SW 1271 (cell line): Measurements from ENCODE around the gene PLCL2.
"Not testable (repeated sequence)": the region's sequence is repeated elsewhere in the genome, so short reads cannot be mapped to it uniquely, and the experiment has no call there.

Experiments used
- DNase-seq, 2 experiments: peaks; one replicate each; lab custom pipeline; 2025; lab: John Stamatoyannopoulos, UW

Gene PLCL2

GRCh38 chr3:17119201-17120072 is 234.7 kb downstream of the PLCL2 start:
- DNase-seq = no peak

GRCh38 chr3:17120115-17120514 is 235.4 kb downstream of the PLCL2 start:
- no peak for DNase-seq

- no peak for DNase-seq
These were observed 236.6 kb downstream of the PLCL2 start for GRCh38 chr3:17121336-17121735.

GRCh38 chr3:17122758-17123157 is 238.0 kb downstream of the PLCL2 start:
- no peak for DNase-seq

- DNase-seq = no peak
These were observed 241.1 kb downstream of the PLCL2 start for GRCh38 chr3:17125738-17126442.

- DNase-seq = not testable (repeated sequence)
These were observed 243.9 kb downstream of the PLCL2 start for GRCh38 chr3:17128671-17129070.

GRCh38 chr3:17129556-17129955 is 244.8 kb downstream of the PLCL2 start:
- no peak for DNase-seq

- DNase-seq = no peak
These were observed 246.2 kb downstream of the PLCL2 start for GRCh38 chr3:17130956-17131355.

GRCh38 chr3:17132286-17133115 is 247.7 kb downstream of the PLCL2 start:
- no peak for DNase-seq

- no peak for DNase-seq
These were observed 249.1 kb downstream of the PLCL2 start for GRCh38 chr3:17133632-17134545.

GRCh38 chr3:17135696-17136095 is 250.9 kb downstream of the PLCL2 start:
- DNase-seq = no peak

GRCh38 chr3:17136136-17136721 is 251.5 kb downstream of the PLCL2 start:
- no peak for DNase-seq

GRCh38 chr3:17137321-17137826 is 252.6 kb downstream of the PLCL2 start:
- no peak for DNase-seq

GRCh38 chr3:17138246-17139039 is 253.7 kb downstream of the PLCL2 start:
- no peak for DNase-seq
